Lower leg skin (tissue), 4 donors: ENCODE data around the gene MICAL2. TPM values are rescaled to one million over a fixed set of nuclear protein-coding genes. Genes with fewer than 3 reads are reported as not detected.

Experiments used
- DNase-seq, 2 donors: peaks; one replicate each; pipeline ENCODE4 v3.0.0-alpha.2; 2019; ENCODE audit warnings: low spot score in 2 of 2
- H3K4me3 ChIP-seq: fragments of 200-600 bp; sonication (generic); 2 replicates; pipeline ENCODE4 v1.5.1; 2017; ENCODE audit warnings: mild to moderate bottlenecking, low read depth; ENCODE audit not compliant: poor library complexity, severe bottlenecking
- CTCF ChIP-seq, 3 donors: fragments of 450-650 bp; IDR thresholded peaks; one replicate each; pipeline ENCODE4 v1.5.1; 2016; ENCODE audit warnings: antibody characterized with exemption in 3 of 3, mild to moderate bottlenecking in 3 of 3, moderate library complexity in 2 of 3
- POLR2A ChIP-seq, 2 donors: fragments of 450-650 bp; IDR thresholded peaks; one replicate each; pipeline ENCODE4 v1.6.1; 2016 to 2017; ENCODE audit warnings: antibody characterized with exemption in 2 of 2, mild to moderate bottlenecking in 1 of 2, moderate library complexity in 1 of 2
- WGBS, 2 donors: methylation state at CpG; one replicate each; pipeline ENCODE4 v1.1.5; 2018; 5-methylcytosine and 5-hydroxymethylcytosine counted together
- intact Hi-C: fragments of 100-400 bp; cut with DNase I; formaldehyde crosslinking; loops from one replicate; pipeline ENCODE4 v1.15.0; 2023; ENCODE audit warnings: low total_unique reads
- total RNA-seq, 4 donors: library from RNA; depleted of rRNA; stranded (reverse); fragments of >200 nt; gene quantifications; one replicate each; pipeline ENCODE4 v1.1.0, GENCODE V29; 2016

Gene MICAL2
- total RNA-seq, 4 donors from 2014 or later, result 117 to 238 (median 145) TPM

GRCh38 chr11:12291313-12291712 is 180.9 kb downstream of the MICAL2 start:
- WGBS, 2 donors, result 76 to 78% methylated on average over 4 of the region's 4 CpGs
- DNase-seq, result no peak
- H3K4me3 ChIP-seq, result no peak overlapping the region
- intact Hi-C loops, result no loop called here
- TF ChIP-seq CTCF (IDR thresholded peaks at IDR 0.05) (no peak), POLR2A (IDR thresholded peaks at IDR 0.05) (no peak)

GRCh38 chr11:12291766-12292165 is 181.4 kb downstream of the MICAL2 start:
- no peak for TF ChIP-seq POLR2A (IDR thresholded peaks at IDR 0.05)
- no peak for TF ChIP-seq CTCF (IDR thresholded peaks at IDR 0.05)
- 92 to 94% methylated on average over 4 of the region's 4 CpGs for WGBS, 2 donors
- no peak overlapping the region for H3K4me3 ChIP-seq
- no peak for DNase-seq
- intact Hi-C loops, result no loop called here

- intact Hi-C loops, result no loop called here
- DNase-seq, result no peak
- 100% methylated on average over 1 of the region's 1 CpG for WGBS, 2 donors
- H3K4me3 ChIP-seq, result no peak overlapping the region
- TF ChIP-seq CTCF (IDR thresholded peaks at IDR 0.05) (no peak), POLR2A (IDR thresholded peaks at IDR 0.05) (no peak)
These were observed 182.4 kb downstream of the MICAL2 start for GRCh38 chr11:12292766-12293165.

- intact Hi-C loops, result no loop called here
- H3K4me3 ChIP-seq, result no peak overlapping the region
- WGBS, 2 donors, result 88 to 98% methylated on average over 6 of the region's 6 CpGs
- no peak for DNase-seq
- TF ChIP-seq CTCF (IDR thresholded peaks at IDR 0.05) (no peak), POLR2A (IDR thresholded peaks at IDR 0.05) (no peak)
These were observed 183.1 kb downstream of the MICAL2 start for GRCh38 chr11:12293486-12293885.

GRCh38 chr11:12294613-12295012 is 184.2 kb downstream of the MICAL2 start:
- WGBS, 2 donors, result 84 to 93% methylated on average over 5 of the region's 5 CpGs

More at GRCh38 chr11:12294613-12295012, 184.2 kb downstream of the MICAL2 start:
- TF ChIP-seq POLR2A (IDR thresholded peaks at IDR 0.05) (no peak), CTCF (IDR thresholded peaks at IDR 0.05) (no peak)
- DNase-seq, result no peak
- no peak overlapping the region for H3K4me3 ChIP-seq
- intact Hi-C loops, result no loop called here
